H9 (cell line): ENCODE measurements around the gene PLA2G15. TPM values are rescaled to one million over a fixed set of nuclear protein-coding genes. Genes with fewer than 3 reads are reported as not detected.

Source experiments
- DNase-seq: peaks from one replicate; pipeline ENCODE4 v3.0.0-alpha.2; 2017
- H2AFZ ChIP-seq: one replicate; pipeline ENCODE4 v1.6.1; 2013; ENCODE audit warnings: mild to moderate bottlenecking, low read length, control low read depth, moderate library complexity
- H2AK5ac ChIP-seq: 2 replicates; pipeline ENCODE4 v1.6.1; 2013; ENCODE audit warnings: low read length, control low read depth, mixed read lengths; ENCODE audit not compliant: insufficient read length
- H2BK120ac ChIP-seq: one replicate; pipeline ENCODE4 v1.6.1; 2013; ENCODE audit warnings: low read depth, mild to moderate bottlenecking, low read length, control low read depth, inconsistent platforms; ENCODE audit not compliant: poor library complexity, severe bottlenecking
- H2BK12ac ChIP-seq: 2 replicates; pipeline ENCODE4 v1.6.1; 2013; ENCODE audit warnings: low read length, control low read depth, mixed read lengths, low read depth; ENCODE audit not compliant: insufficient read length
- H2BK15ac ChIP-seq: 2 replicates; pipeline ENCODE4 v1.6.1; 2013; ENCODE audit warnings: low read depth, low read length, control low read depth
- H2BK20ac ChIP-seq: one replicate; pipeline ENCODE4 v1.6.1; 2013; ENCODE audit warnings: low read depth, mild to moderate bottlenecking, low read length, control low read depth, inconsistent platforms; ENCODE audit not compliant: poor library complexity, severe bottlenecking
- H2BK5ac ChIP-seq: 2 replicates; pipeline ENCODE4 v1.6.1; 2013; ENCODE audit warnings: low read length, control low read depth, mixed read lengths; ENCODE audit not compliant: insufficient read length
- H3K14ac ChIP-seq: 2 replicates; pipeline ENCODE4 v1.6.1; 2013; ENCODE audit warnings: low read length, control low read depth; ENCODE audit not compliant: insufficient read depth
- H3K18ac ChIP-seq: 2 replicates; pipeline ENCODE4 v1.6.1; 2013; ENCODE audit warnings: low read depth, mild to moderate bottlenecking, mixed read lengths, low read length, control low read depth; ENCODE audit not compliant: insufficient read length
- H3K23ac ChIP-seq: 2 replicates; pipeline ENCODE4 v1.6.1; 2013; ENCODE audit warnings: low read length, control low read depth, mixed read lengths, low read depth; ENCODE audit not compliant: insufficient read length
- H3K23me2 ChIP-seq: 2 replicates; pipeline ENCODE4 v1.6.1; 2013; ENCODE audit warnings: low read depth, mild to moderate bottlenecking, mixed read lengths, low read length, control low read depth; ENCODE audit not compliant: insufficient read length, poor library complexity, severe bottlenecking
- H3K27ac ChIP-seq: 2 replicates; pipeline ENCODE4 v1.5.1; 2013; ENCODE audit warnings: low read length, control low read depth, mixed read lengths, low read depth; ENCODE audit not compliant: insufficient read length
- H3K27me3 ChIP-seq: 2 replicates; pipeline ENCODE4 v1.6.1; 2013; ENCODE audit warnings: low read length, control low read depth, inconsistent platforms; ENCODE audit not compliant: insufficient read depth
- H3K4ac ChIP-seq: 2 replicates; pipeline ENCODE4 v1.6.1; 2013; ENCODE audit warnings: low read depth, mild to moderate bottlenecking, control low read depth, inconsistent platforms, low read length, moderate library complexity
- H3K4me1 ChIP-seq: 2 replicates; pipeline ENCODE4 v1.6.1; 2013; ENCODE audit warnings: low read length, control low read depth, inconsistent platforms; ENCODE audit not compliant: insufficient read depth
- H3K4me2 ChIP-seq: 2 replicates; pipeline ENCODE4 v1.6.1; 2013; ENCODE audit warnings: low read length, control low read depth, mixed read lengths; ENCODE audit not compliant: insufficient read length, insufficient read depth
- H3K56ac ChIP-seq: 2 replicates; pipeline ENCODE4 v1.6.1; 2013; ENCODE audit warnings: low read depth, mild to moderate bottlenecking, mixed read lengths, low read length, control low read depth; ENCODE audit not compliant: insufficient read length
- H3K79me1 ChIP-seq: 2 replicates; pipeline ENCODE4 v1.6.1; 2013; ENCODE audit warnings: low read depth, mild to moderate bottlenecking, moderate library complexity, low read length, control low read depth, inconsistent platforms; ENCODE audit not compliant: insufficient read depth, poor library complexity, severe bottlenecking
- H3K79me2 ChIP-seq: 2 replicates; pipeline ENCODE4 v1.6.1; 2013; ENCODE audit warnings: low read length, control low read depth, inconsistent platforms; ENCODE audit not compliant: insufficient read depth
- H3K9ac ChIP-seq: 2 replicates; pipeline ENCODE4 v1.6.1; 2013; ENCODE audit warnings: low read length, control low read depth, mixed read lengths; ENCODE audit not compliant: insufficient read length; ENCODE audit errors: extremely low read depth
- H3K9me3 ChIP-seq: one replicate; pipeline ENCODE4 v1.6.1; 2013; ENCODE audit warnings: low read depth, low read length, inconsistent platforms; ENCODE audit not compliant: control insufficient read depth
- H3T11ph ChIP-seq: one replicate; pipeline ENCODE4 v1.6.1; 2013; ENCODE audit warnings: mild to moderate bottlenecking, low read length, control low read depth, inconsistent platforms
- H4K20me1 ChIP-seq: one replicate; pipeline ENCODE4 v1.6.1; 2013; ENCODE audit not compliant: control insufficient read depth, insufficient read length, insufficient read depth
- H4K5ac ChIP-seq: 2 replicates; pipeline ENCODE4 v1.6.1; 2013; ENCODE audit warnings: low read depth, mild to moderate bottlenecking, mixed read lengths, low read length, control low read depth; ENCODE audit not compliant: insufficient read length
- H4K8ac ChIP-seq: replicated peaks from 2 replicates; pipeline ENCODE4 v1.6.1; 2013; ENCODE audit warnings: low read length, control low read depth, mixed read lengths, low read depth; ENCODE audit not compliant: insufficient read length
- H4K91ac ChIP-seq: 2 replicates; pipeline ENCODE4 v1.6.1; 2013; ENCODE audit warnings: low read depth, mild to moderate bottlenecking, moderate library complexity, mixed read lengths, low read length, control low read depth; ENCODE audit not compliant: insufficient read length
- H3K27ac Mint-ChIP-seq, 3 experiments: 2 replicates in 2 of 3; 3 replicates in 1 of 3; pipeline ENCODE4 v1.8.0; 2020 to 2021; ENCODE audit warnings: mixed read lengths in 3 of 3, mild to moderate bottlenecking in 1 of 3, moderate library complexity in 1 of 3
- H3K27me3 Mint-ChIP-seq: 2 replicates; pipeline ENCODE4 v1.8.0; 2021; ENCODE audit warnings: low read depth, mild to moderate bottlenecking, moderate library complexity, mixed read lengths
- H3K36me3 Mint-ChIP-seq, 3 experiments: 2 replicates in 2 of 3; 3 replicates in 1 of 3; pipeline ENCODE4 v1.8.0; 2020 to 2021; ENCODE audit warnings: low read depth in 3 of 3, mixed read lengths in 3 of 3; ENCODE audit not compliant: insufficient read depth in 1 of 3
- H3K4me1 Mint-ChIP-seq, 2 experiments: 2 replicates each; pipeline ENCODE4 v1.8.0; 2020; ENCODE audit warnings: mixed read lengths in 2 of 2
- H3K4me3 Mint-ChIP-seq, 2 experiments: 2 replicates in 1 of 2; 3 replicates in 1 of 2; pipeline ENCODE4 v1.8.0; 2020 to 2021; ENCODE audit warnings: mild to moderate bottlenecking in 2 of 2, mixed read lengths in 2 of 2, moderate library complexity in 1 of 2
- H3K9me3 Mint-ChIP-seq, 2 experiments: 2 replicates in 1 of 2; 3 replicates in 1 of 2; pipeline ENCODE4 v1.8.0; 2020; ENCODE audit warnings: mild to moderate bottlenecking in 2 of 2, mixed read lengths in 2 of 2, moderate library complexity in 1 of 2
- CTCF ChIP-seq: fragments of 200-600 bp; sonication (generic); conservative IDR thresholded peaks from 3 replicates; pipeline ENCODE4 v1.8.0; 2021; ENCODE audit warnings: antibody characterized with exemption, mild to moderate bottlenecking
- WGBS: extraction: QIAGEN DNeasy Blood & Tissue Kit; methylation state at CpG from one replicate; pipeline ENCODE4 v1.1.7; 2013; ENCODE audit warnings: missing lambda C conversion rate, low lambda C conversion rate, mixed read lengths; ENCODE audit not compliant: insufficient read length; ENCODE audit errors: extremely low coverage; 5-methylcytosine and 5-hydroxymethylcytosine counted together
- total RNA-seq: library from RNA; stranded (reverse); gene quantifications from 2 replicates; pipeline ENCODE4 v1.2.1, GENCODE V29; 2021

The PLA2G15 gene
- total RNA-seq, 1 experiment from 2014 or later, result 11.0 TPM

GRCh38 chr16:68285683-68286082, 40.5 kb downstream of the PLA2G15 start:
- Mint-ChIP-seq H3K36me3 (peaks cover 7 to 31% (median 14%) of the 10 kb centered on the region in 3 experiments; a peak in 4 of 7 replicates), H3K9me3 (no peaks in the 10 kb centered on the region), H3K27ac (no peak overlapping the region), H3K4me1 (peaks cover 4 to 10% of the 10 kb centered on the region in 2 experiments; a peak in 3 of 4 replicates), H3K27me3 (no peaks in the 10 kb centered on the region), H3K4me3 (no peak overlapping the region)
- Histone ChIP-seq H3K9me3 (no peaks in the 10 kb centered on the region), H2AFZ (no peak overlapping the region), H3K23me2 (no peaks in the 10 kb centered on the region), H3T11ph (no peak overlapping the region), H2BK120ac (no peak overlapping the region), H3K27me3 (no peaks in the 10 kb centered on the region), H3K79me2 (no peaks in the 10 kb centered on the region), H3K14ac (no peak overlapping the region), H3K18ac (no peak overlapping the region), H4K8ac (no peak overlapping the region), H2AK5ac (no peak overlapping the region), H3K9ac (no peak overlapping the region), H2BK15ac (no peak overlapping the region), H2BK12ac (no peak overlapping the region), H2BK20ac (no peak overlapping the region), H3K23ac (no peak overlapping the region), H4K91ac (no peak overlapping the region), H4K5ac (no peak overlapping the region), H3K4me2 (no peak overlapping the region), H3K79me1 (no peaks in the 10 kb centered on the region), H4K20me1 (peaks cover 2% of the 10 kb centered on the region), H3K27ac (no peak overlapping the region), H3K4ac (no peak overlapping the region), H3K4me1 (no peaks in the 10 kb centered on the region), H3K56ac (no peak overlapping the region), H2BK5ac (no peak overlapping the region)
- no peak for TF ChIP-seq CTCF
- WGBS, result no CpG with 5 or more reads among the region's 3 CpGs
- DNase-seq, result no peak
